Subcutaneous abdominal adipose tissue (tissue), 5 donors: ENCODE results near the gene PABPC4L.
"Not testable (repeated sequence)": the region's sequence is repeated elsewhere in the genome, so short reads cannot be mapped to it uniquely, and the experiment has no call there.

Experiments
- H3K27ac ChIP-seq: one replicate; pipeline ENCODE4 v1.7.0; 2013; ENCODE audit warnings: low read depth, mild to moderate bottlenecking, inconsistent platforms, low read length, moderate library complexity
- H3K27me3 ChIP-seq, 5 donors: one replicate each; pipeline ENCODE4 v1.7.0; 2013; ENCODE audit warnings: low read length in 5 of 5, inconsistent platforms in 1 of 5; ENCODE audit not compliant: control insufficient read depth in 5 of 5, insufficient read depth in 4 of 5
- H3K36me3 ChIP-seq, 5 donors: one replicate each; pipeline ENCODE4 v1.7.0; 2013; ENCODE audit warnings: low read length in 5 of 5; ENCODE audit not compliant: control insufficient read depth in 5 of 5, insufficient read depth in 5 of 5
- H3K4me1 ChIP-seq, 5 donors: one replicate each; pipeline ENCODE4 v1.7.0; 2013; ENCODE audit warnings: low read length in 5 of 5, mild to moderate bottlenecking in 3 of 5, moderate library complexity in 1 of 5; ENCODE audit not compliant: control insufficient read depth in 5 of 5, insufficient read depth in 5 of 5
- H3K4me3 ChIP-seq, 5 donors: one replicate each; pipeline ENCODE4 v1.7.0; 2013; ENCODE audit warnings: low read length in 5 of 5, low read depth in 1 of 5
- H3K9ac ChIP-seq, 5 donors: one replicate each; pipeline ENCODE4 v1.7.0; 2013; ENCODE audit warnings: low read length in 5 of 5, mild to moderate bottlenecking in 4 of 5, moderate library complexity in 3 of 5
- H3K9me3 ChIP-seq, 5 donors: one replicate each; pipeline ENCODE4 v1.7.0; 2013; ENCODE audit warnings: low read length in 5 of 5; ENCODE audit not compliant: control insufficient read depth in 5 of 5
- donor health status: healthy.
- donor health status: healthy.
- donor health status: healthy.
- donor health status: healthy.
- donor health status: healthy.

The PABPC4L gene

GRCh38 chr4:134201216-134202161 is at the start of gene PABPC4L:
TSS of gene PABPC4L (minus strand) at chr4:134201789. CDS start at chr4:134201019, 770 bp downstream.
- peak within 1 kb of the TSS; percentile 61 for H3K27ac ChIP-seq
- peaks cover 0 to 4% (median 0%) of the 10 kb centered on the region in 5 donors for H3K27me3 ChIP-seq
- no peaks in the 10 kb centered on the region for H3K9me3 ChIP-seq
- peak within 1 kb of the TSS; percentile 65 to 75 (median 69) for H3K4me3 ChIP-seq
- peaks cover 0 to 24% (median 15%) of the 10 kb centered on the region in 5 donors for H3K4me1 ChIP-seq
- H3K36me3 ChIP-seq = no peaks in the 10 kb centered on the region
- H3K9ac ChIP-seq = peak within 1 kb of the TSS; percentile 24 to 81 (median 73)

- Histone ChIP-seq H3K36me3 (no peaks in the 10 kb centered on the region), H3K4me3 (no peak overlapping the region), H3K27ac (no peak overlapping the region), H3K27me3 (no peaks in the 10 kb centered on the region), H3K4me1 (no peaks in the 10 kb centered on the region), H3K9ac (no peak overlapping the region), H3K9me3 (no peaks in the 10 kb centered on the region)
Observed at GRCh38 chr4:134251322-134251721, 49.7 kb upstream of the PABPC4L start.

- H3K4me3 ChIP-seq = no peak overlapping the region
- peaks cover 0 to 6% (median 0%) of the 10 kb centered on the region in 5 donors for H3K4me1 ChIP-seq
Observed at GRCh38 chr4:134243742-134244713, 42.4 kb upstream of the PABPC4L start.

GRCh38 chr4:134219043-134219442 is 17.5 kb upstream of the PABPC4L start:
- no peaks in the 10 kb centered on the region for H3K9me3 ChIP-seq
- H3K4me3 ChIP-seq = no peak overlapping the region
- H3K4me1 ChIP-seq = no peaks in the 10 kb centered on the region
- H3K27me3 ChIP-seq = no peaks in the 10 kb centered on the region
- H3K27ac ChIP-seq = no peak overlapping the region
- no peaks in the 10 kb centered on the region for H3K36me3 ChIP-seq
- H3K9ac ChIP-seq = no peak overlapping the region

More at GRCh38 chr4:134243742-134244713, 42.4 kb upstream of the PABPC4L start:
- no peaks in the 10 kb centered on the region for H3K36me3 ChIP-seq
- H3K9me3 ChIP-seq = peaks cover 0 to 9% (median 4%) of the 10 kb centered on the region in 5 donors
- H3K9ac ChIP-seq = no peak overlapping the region
- H3K27ac ChIP-seq = no peak overlapping the region
- no peaks in the 10 kb centered on the region for H3K27me3 ChIP-seq

- H3K36me3 ChIP-seq = no peaks in the 10 kb centered on the region
- no peak overlapping the region for H3K4me3 ChIP-seq
- no peaks in the 10 kb centered on the region for H3K27me3 ChIP-seq
- H3K4me1 ChIP-seq = no peaks in the 10 kb centered on the region
- no peak overlapping the region for H3K9ac ChIP-seq
- no peak overlapping the region for H3K27ac ChIP-seq
- no peaks in the 10 kb centered on the region for H3K9me3 ChIP-seq
Observed at GRCh38 chr4:134216411-134216810, 14.8 kb upstream of the PABPC4L start.

- H3K36me3 ChIP-seq = no peaks in the 10 kb centered on the region
- no peak overlapping the region for H3K4me3 ChIP-seq
- H3K27ac ChIP-seq = no peak overlapping the region
- H3K4me1 ChIP-seq = no peaks in the 10 kb centered on the region
- H3K9me3 ChIP-seq = no peaks in the 10 kb centered on the region
- no peak overlapping the region for H3K9ac ChIP-seq
- no peaks in the 10 kb centered on the region for H3K27me3 ChIP-seq
Observed at GRCh38 chr4:134215620-134216344, 14.2 kb upstream of the PABPC4L start.

- not testable (repeated sequence) for H3K9ac ChIP-seq, H3K27ac ChIP-seq, H3K4me1 ChIP-seq, H3K27me3 ChIP-seq, H3K36me3 ChIP-seq, H3K9me3 ChIP-seq, H3K4me3 ChIP-seq
Observed at GRCh38 chr4:134207955-134208354, 6.4 kb upstream of the PABPC4L start.

GRCh38 chr4:134202166-134202956 is 772 bp upstream of the PABPC4L start:
- H3K36me3 ChIP-seq = no peaks in the 10 kb centered on the region
- no peak overlapping the region for H3K27ac ChIP-seq
- no peak overlapping the region for H3K9ac ChIP-seq
- H3K4me1 ChIP-seq = peaks cover 0 to 24% (median 15%) of the 10 kb centered on the region in 5 donors
- H3K9me3 ChIP-seq = peaks cover 0 to 3% (median 0%) of the 10 kb centered on the region in 5 donors
- peak overlapping the region; percentile 65 to 73 (median 67) for H3K4me3 ChIP-seq
- peaks cover 0 to 4% (median 0%) of the 10 kb centered on the region in 5 donors for H3K27me3 ChIP-seq

GRCh38 chr4:134200811-134201215 is 776 bp downstream of the PABPC4L start:
- Histone ChIP-seq H3K9me3 (no peaks in the 10 kb centered on the region), H3K27ac (peak overlapping the region; percentile 61), H3K4me3 (peak overlapping the region; percentile 65 to 75 (median 69)), H3K36me3 (no peaks in the 10 kb centered on the region), H3K9ac (peak overlapping the region in 4 of 5 donors; percentile 56 to 81 (median 74)), H3K27me3 (peaks cover 0 to 4% (median 0%) of the 10 kb centered on the region in 5 donors), H3K4me1 (peaks cover 0 to 24% (median 15%) of the 10 kb centered on the region in 5 donors)
